Endothelial cell (in vitro differentiated cells): ENCODE data around the gene ATAD2B. TPM values are rescaled to one million over a fixed set of nuclear protein-coding genes. Genes with fewer than 3 reads are reported as not detected.

Experiments
- DNase-seq: peaks from one replicate; pipeline ENCODE4 v3.0.0; 2021; ENCODE audit warnings: low spot score
- H3K27ac Mint-ChIP-seq: one replicate; pipeline ENCODE4 v1.8.0; 2021; ENCODE audit warnings: mixed read lengths, inconsistent platforms; ENCODE audit not compliant: unreplicated experiment
- H3K27me3 Mint-ChIP-seq: one replicate; pipeline ENCODE4 v1.8.0; 2021; ENCODE audit warnings: mild to moderate bottlenecking, moderate library complexity, mixed read lengths, inconsistent platforms; ENCODE audit not compliant: unreplicated experiment
- H3K36me3 Mint-ChIP-seq: one replicate; pipeline ENCODE4 v1.8.0; 2021; ENCODE audit warnings: mild to moderate bottlenecking, low read depth, mixed read lengths, inconsistent platforms; ENCODE audit not compliant: unreplicated experiment
- H3K4me1 Mint-ChIP-seq: one replicate; pipeline ENCODE4 v1.8.0; 2021; ENCODE audit warnings: mild to moderate bottlenecking, mixed read lengths, inconsistent platforms; ENCODE audit not compliant: unreplicated experiment
- H3K4me3 Mint-ChIP-seq: one replicate; pipeline ENCODE4 v1.8.0; 2021; ENCODE audit warnings: mild to moderate bottlenecking, mixed read lengths, inconsistent platforms; ENCODE audit not compliant: unreplicated experiment
- H3K9me3 Mint-ChIP-seq: one replicate; pipeline ENCODE4 v1.8.0; 2021; ENCODE audit warnings: mixed read lengths, inconsistent platforms; ENCODE audit not compliant: unreplicated experiment
- CTCF ChIP-seq: fragments of 200-600 bp; sonication (generic); IDR thresholded peaks from one replicate; pipeline ENCODE4 v1.5.0; 2021; ENCODE audit warnings: antibody characterized with exemption; ENCODE audit not compliant: unreplicated experiment
- total RNA-seq: library from RNA; stranded (reverse); fragmentation: NEBNext Ultra II Directional; extraction: Animal tissue kit (Norgen Biotek cat#: 25700); gene quantifications from one replicate; pipeline ENCODE4 v1.2.1, GENCODE V29; 2021; ENCODE audit not compliant: unreplicated experiment

ATAD2B gene
- total RNA-seq, 1 donor from 2014 or later, result 23.6 TPM

- TF ChIP-seq CTCF, result no peak
- no peak overlapping the region for H3K27ac Mint-ChIP-seq
- no peak for DNase-seq
- peaks cover 2% of the 10 kb centered on the region for H3K27me3 Mint-ChIP-seq
- H3K36me3 Mint-ChIP-seq, result no peaks in the 10 kb centered on the region
- H3K9me3 Mint-ChIP-seq, result no peaks in the 10 kb centered on the region
- no peaks in the 10 kb centered on the region for H3K4me1 Mint-ChIP-seq
- no peak overlapping the region for H3K4me3 Mint-ChIP-seq
These were observed 23.9 kb downstream of the ATAD2B start for GRCh38 chr2:23903034-23903433.

GRCh38 chr2:23901966-23902846 lies 24.7 kb downstream of the ATAD2B start:
- H3K27ac Mint-ChIP-seq, result no peak overlapping the region
- no peaks in the 10 kb centered on the region for H3K27me3 Mint-ChIP-seq
- no peak for TF ChIP-seq CTCF
- H3K4me1 Mint-ChIP-seq, result no peaks in the 10 kb centered on the region
- no peak overlapping the region for H3K4me3 Mint-ChIP-seq
- H3K9me3 Mint-ChIP-seq, result no peaks in the 10 kb centered on the region
- no peak for DNase-seq
- H3K36me3 Mint-ChIP-seq, result no peaks in the 10 kb centered on the region

- Mint-ChIP-seq H3K4me3 (no peak overlapping the region), H3K27ac (no peak overlapping the region), H3K9me3 (no peaks in the 10 kb centered on the region), H3K27me3 (no peaks in the 10 kb centered on the region), H3K4me1 (no peaks in the 10 kb centered on the region), H3K36me3 (no peaks in the 10 kb centered on the region)
- no peak for DNase-seq
- TF ChIP-seq CTCF, result no peak
These were observed 26.2 kb downstream of the ATAD2B start for GRCh38 chr2:23900541-23901322.

GRCh38 chr2:23900133-23900532 lies 26.8 kb downstream of the ATAD2B start:
- DNase-seq, result no peak
- no peaks in the 10 kb centered on the region for H3K36me3 Mint-ChIP-seq
- H3K27ac Mint-ChIP-seq, result no peak overlapping the region
- H3K4me3 Mint-ChIP-seq, result no peak overlapping the region
- H3K4me1 Mint-ChIP-seq, result no peaks in the 10 kb centered on the region
- H3K27me3 Mint-ChIP-seq, result no peaks in the 10 kb centered on the region
- no peaks in the 10 kb centered on the region for H3K9me3 Mint-ChIP-seq
- no peak for TF ChIP-seq CTCF

GRCh38 chr2:23871206-23871605 lies 55.7 kb downstream of the ATAD2B start:
- no peak for TF ChIP-seq CTCF
- Mint-ChIP-seq H3K27me3 (no peaks in the 10 kb centered on the region), H3K36me3 (peaks cover 9% of the 10 kb centered on the region), H3K4me3 (no peak overlapping the region), H3K9me3 (no peaks in the 10 kb centered on the region), H3K27ac (no peak overlapping the region), H3K4me1 (no peaks in the 10 kb centered on the region)
- DNase-seq, result no peak
